Ishikawa (cell line): Measurements from ENCODE around the gene DAB1.

ENCODE experiments used
- CEBPB ChIP-seq: IDR thresholded peaks from 2 replicates; pipeline ENCODE4 v1.6.1; 2012
- EGR1 ChIP-seq: IDR thresholded peaks from 2 replicates; pipeline ENCODE4 v1.6.1; 2012
- EP300 ChIP-seq: IDR thresholded peaks from 2 replicates; pipeline ENCODE4 v1.6.1; 2012; ENCODE audit warnings: borderline replicate concordance
- FOXM1 ChIP-seq: IDR thresholded peaks from 2 replicates; pipeline ENCODE4 v1.6.1; 2012; ENCODE audit warnings: low read depth, borderline replicate concordance
- NFIC ChIP-seq: IDR thresholded peaks from 2 replicates; pipeline ENCODE4 v1.6.1; 2012
- TAF1 ChIP-seq: IDR thresholded peaks from 2 replicates; pipeline ENCODE4 v1.6.1; 2012; ENCODE audit warnings: low read depth, mild to moderate bottlenecking
- TCF12 ChIP-seq: IDR thresholded peaks from 2 replicates; pipeline ENCODE4 v1.6.1; 2012; ENCODE audit warnings: low read depth
- TEAD4 ChIP-seq: IDR thresholded peaks from 2 replicates; pipeline ENCODE4 v1.6.1; 2012
- YY1 ChIP-seq: IDR thresholded peaks from 2 replicates; pipeline ENCODE4 v1.6.1; 2012; ENCODE audit warnings: low read depth
- ZBTB7A ChIP-seq: IDR thresholded peaks from 2 replicates; pipeline ENCODE4 v1.6.1; 2012; ENCODE audit warnings: low read depth
- TF ChIP-seq, protein P1 (sequence below): IDR thresholded peaks from 2 replicates; pipeline ENCODE4 v1.6.1; 2012; ENCODE audit warnings: low read depth, mild to moderate bottlenecking
- TF ChIP-seq, protein P2 (sequence below): IDR thresholded peaks from 2 replicates; pipeline ENCODE4 v1.6.1; 2012
- TF ChIP-seq, protein P3 (sequence below): IDR thresholded peaks from 2 replicates; pipeline ENCODE4 v1.6.1; 2012

DNA sequence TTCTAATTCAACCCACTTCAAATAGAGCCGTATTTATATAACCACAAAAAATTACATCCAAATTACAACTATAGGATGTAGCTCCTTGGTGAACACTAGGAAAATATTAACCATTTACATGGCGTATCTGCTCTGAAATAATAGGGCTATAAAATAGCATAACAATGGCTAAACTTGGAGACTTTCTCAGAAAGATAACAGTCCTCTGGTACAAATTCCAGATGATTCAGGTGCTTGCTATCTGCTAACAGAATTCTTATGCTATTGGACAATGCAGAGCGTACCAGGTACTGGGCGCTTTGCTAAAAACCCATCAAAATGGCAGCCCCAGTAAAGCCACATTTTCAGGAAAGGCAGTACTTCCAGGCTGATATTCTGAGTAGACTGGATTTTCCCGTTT lies 248.4 kb downstream of the DAB1 start:
- TF ChIP-seq FOXM1, result no peak
- TF ChIP-seq EP300, result no peak
- TF ChIP-seq NFIC, result no peak
- TF ChIP-seq ZBTB7A, result no peak
- no peak for TF ChIP-seq CEBPB
- TF ChIP-seq TEAD4, result no peak
- no peak for TF ChIP-seq TCF12
- TF ChIP-seq, protein P1, sequence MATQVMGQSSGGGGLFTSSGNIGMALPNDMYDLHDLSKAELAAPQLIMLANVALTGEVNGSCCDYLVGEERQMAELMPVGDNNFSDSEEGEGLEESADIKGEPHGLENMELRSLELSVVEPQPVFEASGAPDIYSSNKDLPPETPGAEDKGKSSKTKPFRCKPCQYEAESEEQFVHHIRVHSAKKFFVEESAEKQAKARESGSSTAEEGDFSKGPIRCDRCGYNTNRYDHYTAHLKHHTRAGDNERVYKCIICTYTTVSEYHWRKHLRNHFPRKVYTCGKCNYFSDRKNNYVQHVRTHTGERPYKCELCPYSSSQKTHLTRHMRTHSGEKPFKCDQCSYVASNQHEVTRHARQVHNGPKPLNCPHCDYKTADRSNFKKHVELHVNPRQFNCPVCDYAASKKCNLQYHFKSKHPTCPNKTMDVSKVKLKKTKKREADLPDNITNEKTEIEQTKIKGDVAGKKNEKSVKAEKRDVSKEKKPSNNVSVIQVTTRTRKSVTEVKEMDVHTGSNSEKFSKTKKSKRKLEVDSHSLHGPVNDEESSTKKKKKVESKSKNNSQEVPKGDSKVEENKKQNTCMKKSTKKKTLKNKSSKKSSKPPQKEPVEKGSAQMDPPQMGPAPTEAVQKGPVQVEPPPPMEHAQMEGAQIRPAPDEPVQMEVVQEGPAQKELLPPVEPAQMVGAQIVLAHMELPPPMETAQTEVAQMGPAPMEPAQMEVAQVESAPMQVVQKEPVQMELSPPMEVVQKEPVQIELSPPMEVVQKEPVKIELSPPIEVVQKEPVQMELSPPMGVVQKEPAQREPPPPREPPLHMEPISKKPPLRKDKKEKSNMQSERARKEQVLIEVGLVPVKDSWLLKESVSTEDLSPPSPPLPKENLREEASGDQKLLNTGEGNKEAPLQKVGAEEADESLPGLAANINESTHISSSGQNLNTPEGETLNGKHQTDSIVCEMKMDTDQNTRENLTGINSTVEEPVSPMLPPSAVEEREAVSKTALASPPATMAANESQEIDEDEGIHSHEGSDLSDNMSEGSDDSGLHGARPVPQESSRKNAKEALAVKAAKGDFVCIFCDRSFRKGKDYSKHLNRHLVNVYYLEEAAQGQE, result no peak
- TF ChIP-seq TAF1, result no peak
- TF ChIP-seq, protein P2, sequence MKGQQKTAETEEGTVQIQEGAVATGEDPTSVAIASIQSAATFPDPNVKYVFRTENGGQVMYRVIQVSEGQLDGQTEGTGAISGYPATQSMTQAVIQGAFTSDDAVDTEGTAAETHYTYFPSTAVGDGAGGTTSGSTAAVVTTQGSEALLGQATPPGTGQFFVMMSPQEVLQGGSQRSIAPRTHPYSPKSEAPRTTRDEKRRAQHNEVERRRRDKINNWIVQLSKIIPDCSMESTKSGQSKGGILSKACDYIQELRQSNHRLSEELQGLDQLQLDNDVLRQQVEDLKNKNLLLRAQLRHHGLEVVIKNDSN, result no peak
- no peak for TF ChIP-seq YY1
- TF ChIP-seq, protein P3, sequence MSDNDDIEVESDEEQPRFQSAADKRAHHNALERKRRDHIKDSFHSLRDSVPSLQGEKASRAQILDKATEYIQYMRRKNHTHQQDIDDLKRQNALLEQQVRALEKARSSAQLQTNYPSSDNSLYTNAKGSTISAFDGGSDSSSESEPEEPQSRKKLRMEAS, result no peak
- no peak for TF ChIP-seq EGR1
